Panc1 (cell line): ENCODE measurements around the gene MPIG6B.

Experiments used
- POLR2AphosphoS5 ChIP-seq: IDR thresholded peaks from 2 replicates; pipeline ENCODE4 v1.6.1; 2012; ENCODE audit warnings: mild to moderate bottlenecking, low read depth, low read length, moderate library complexity
- TF ChIP-seq, protein P1 (sequence below): fragments of 450-650 bp; IDR thresholded peaks from 2 replicates; pipeline ENCODE4 v1.5.1; 2017; ENCODE audit warnings: mild to moderate bottlenecking
- TF ChIP-seq, protein P2 (sequence below), 2 experiments: IDR thresholded peaks; 2 replicates each; pipeline ENCODE4 v1.6.1; 2011 to 2012; ENCODE audit warnings: low read depth in 2 of 2, control low read depth in 1 of 2, low read length in 1 of 2, mild to moderate bottlenecking in 1 of 2, moderate library complexity in 1 of 2; ENCODE audit not compliant: insufficient read depth in 1 of 2

DNA sequence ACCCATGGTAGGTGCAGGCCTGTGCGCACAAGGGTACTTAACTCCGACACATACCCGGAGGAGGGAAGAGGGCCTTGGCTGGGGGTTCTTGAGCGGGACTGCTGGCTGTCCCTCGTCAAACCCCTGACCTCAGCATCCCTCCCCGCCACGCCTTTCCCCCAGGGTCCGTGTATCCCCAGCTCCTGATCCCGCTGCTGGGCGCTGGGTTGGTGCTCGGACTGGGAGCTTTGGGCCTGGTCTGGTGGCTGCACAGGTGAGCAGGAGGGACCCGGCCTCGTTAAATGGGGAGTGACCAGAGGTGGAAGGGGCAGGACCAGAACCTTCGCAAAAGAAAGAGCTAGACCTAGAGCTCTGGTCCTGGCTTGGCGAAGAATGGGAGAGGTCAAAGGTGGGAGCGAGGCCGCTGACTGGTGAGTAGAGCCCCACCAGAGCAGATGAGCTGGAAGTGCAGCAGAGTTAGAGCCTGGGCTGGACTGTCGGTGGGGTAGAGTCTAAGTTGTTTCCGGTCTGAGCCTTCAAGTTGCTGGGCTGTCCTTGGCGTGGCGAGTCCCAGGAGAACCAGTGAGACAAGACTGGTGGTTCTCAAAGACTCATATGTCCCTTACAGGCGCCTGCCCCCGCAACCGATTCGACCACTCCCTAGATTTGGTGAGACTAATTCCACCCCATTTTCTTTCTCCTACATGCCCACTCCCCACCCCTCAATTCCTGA, 963 bp downstream of the MPIG6B start:
- TF ChIP-seq POLR2AphosphoS5 = no peak
- TF ChIP-seq, protein P1, sequence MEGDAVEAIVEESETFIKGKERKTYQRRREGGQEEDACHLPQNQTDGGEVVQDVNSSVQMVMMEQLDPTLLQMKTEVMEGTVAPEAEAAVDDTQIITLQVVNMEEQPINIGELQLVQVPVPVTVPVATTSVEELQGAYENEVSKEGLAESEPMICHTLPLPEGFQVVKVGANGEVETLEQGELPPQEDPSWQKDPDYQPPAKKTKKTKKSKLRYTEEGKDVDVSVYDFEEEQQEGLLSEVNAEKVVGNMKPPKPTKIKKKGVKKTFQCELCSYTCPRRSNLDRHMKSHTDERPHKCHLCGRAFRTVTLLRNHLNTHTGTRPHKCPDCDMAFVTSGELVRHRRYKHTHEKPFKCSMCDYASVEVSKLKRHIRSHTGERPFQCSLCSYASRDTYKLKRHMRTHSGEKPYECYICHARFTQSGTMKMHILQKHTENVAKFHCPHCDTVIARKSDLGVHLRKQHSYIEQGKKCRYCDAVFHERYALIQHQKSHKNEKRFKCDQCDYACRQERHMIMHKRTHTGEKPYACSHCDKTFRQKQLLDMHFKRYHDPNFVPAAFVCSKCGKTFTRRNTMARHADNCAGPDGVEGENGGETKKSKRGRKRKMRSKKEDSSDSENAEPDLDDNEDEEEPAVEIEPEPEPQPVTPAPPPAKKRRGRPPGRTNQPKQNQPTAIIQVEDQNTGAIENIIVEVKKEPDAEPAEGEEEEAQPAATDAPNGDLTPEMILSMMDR = no peak
- TF ChIP-seq, protein P2, sequence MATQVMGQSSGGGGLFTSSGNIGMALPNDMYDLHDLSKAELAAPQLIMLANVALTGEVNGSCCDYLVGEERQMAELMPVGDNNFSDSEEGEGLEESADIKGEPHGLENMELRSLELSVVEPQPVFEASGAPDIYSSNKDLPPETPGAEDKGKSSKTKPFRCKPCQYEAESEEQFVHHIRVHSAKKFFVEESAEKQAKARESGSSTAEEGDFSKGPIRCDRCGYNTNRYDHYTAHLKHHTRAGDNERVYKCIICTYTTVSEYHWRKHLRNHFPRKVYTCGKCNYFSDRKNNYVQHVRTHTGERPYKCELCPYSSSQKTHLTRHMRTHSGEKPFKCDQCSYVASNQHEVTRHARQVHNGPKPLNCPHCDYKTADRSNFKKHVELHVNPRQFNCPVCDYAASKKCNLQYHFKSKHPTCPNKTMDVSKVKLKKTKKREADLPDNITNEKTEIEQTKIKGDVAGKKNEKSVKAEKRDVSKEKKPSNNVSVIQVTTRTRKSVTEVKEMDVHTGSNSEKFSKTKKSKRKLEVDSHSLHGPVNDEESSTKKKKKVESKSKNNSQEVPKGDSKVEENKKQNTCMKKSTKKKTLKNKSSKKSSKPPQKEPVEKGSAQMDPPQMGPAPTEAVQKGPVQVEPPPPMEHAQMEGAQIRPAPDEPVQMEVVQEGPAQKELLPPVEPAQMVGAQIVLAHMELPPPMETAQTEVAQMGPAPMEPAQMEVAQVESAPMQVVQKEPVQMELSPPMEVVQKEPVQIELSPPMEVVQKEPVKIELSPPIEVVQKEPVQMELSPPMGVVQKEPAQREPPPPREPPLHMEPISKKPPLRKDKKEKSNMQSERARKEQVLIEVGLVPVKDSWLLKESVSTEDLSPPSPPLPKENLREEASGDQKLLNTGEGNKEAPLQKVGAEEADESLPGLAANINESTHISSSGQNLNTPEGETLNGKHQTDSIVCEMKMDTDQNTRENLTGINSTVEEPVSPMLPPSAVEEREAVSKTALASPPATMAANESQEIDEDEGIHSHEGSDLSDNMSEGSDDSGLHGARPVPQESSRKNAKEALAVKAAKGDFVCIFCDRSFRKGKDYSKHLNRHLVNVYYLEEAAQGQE (IDR thresholded peaks at IDR 0.05; ENCODE audit: insufficient read depth in 1 of 2, low read depth in 2 of 2, low read length in 1 of 2) = no peak
